HG03565 (cell line): ENCODE results near the gene SLTM.
"Not testable (repeated sequence)": the region's sequence is repeated elsewhere in the genome, so short reads cannot be mapped to it uniquely, and the experiment has no call there.

ENCODE experiments used
- ATAC-seq: cut with Tn5 transposase; IDR thresholded peaks from one replicate; pipeline ENCODE4 v1.9.1; 2021; ENCODE audit warnings: mild to moderate bottlenecking, moderate library complexity; ENCODE audit not compliant: unreplicated experiment

Gene SLTM

GRCh38 chr15:58929891-58930416 lies 3.5 kb downstream of the SLTM start:
- ATAC-seq: no peak

GRCh38 chr15:58926823-58927222 lies 6.7 kb downstream of the SLTM start:
- ATAC-seq: no peak

GRCh38 chr15:58924327-58924726 lies 9.2 kb downstream of the SLTM start:
- ATAC-seq: no peak

GRCh38 chr15:58923696-58924300 lies 9.7 kb downstream of the SLTM start:
- no peak for ATAC-seq

GRCh38 chr15:58923284-58923683 lies 10.2 kb downstream of the SLTM start:
- no peak for ATAC-seq

- ATAC-seq: no peak
Measured at GRCh38 chr15:58921267-58921790, 12.2 kb downstream of the SLTM start.

- not testable (repeated sequence) for ATAC-seq
Measured at GRCh38 chr15:58920447-58920846, 13.0 kb downstream of the SLTM start.

- no peak for ATAC-seq
Measured at GRCh38 chr15:58919232-58919631, 14.2 kb downstream of the SLTM start.

- no peak for ATAC-seq
Measured at GRCh38 chr15:58918239-58918638, 15.2 kb downstream of the SLTM start.

GRCh38 chr15:58917613-58918129 lies 15.8 kb downstream of the SLTM start:
- ATAC-seq: not testable (repeated sequence)

- no peak for ATAC-seq
Measured at GRCh38 chr15:58916962-58917361, 16.5 kb downstream of the SLTM start.

GRCh38 chr15:58910456-58910855 lies 23.0 kb downstream of the SLTM start:
- no peak for ATAC-seq

GRCh38 chr15:58909616-58910015 lies 23.9 kb downstream of the SLTM start:
- ATAC-seq: no peak

- no peak for ATAC-seq
Measured at GRCh38 chr15:58908550-58909309, 24.7 kb downstream of the SLTM start.

GRCh38 chr15:58900631-58901030 lies 32.8 kb downstream of the SLTM start:
- ATAC-seq: no peak

- ATAC-seq: no peak
Measured at GRCh38 chr15:58898150-58898680, 35.3 kb downstream of the SLTM start.

- no peak for ATAC-seq
Measured at GRCh38 chr15:58889363-58889762, 44.1 kb downstream of the SLTM start.

GRCh38 chr15:58886921-58887320 lies 46.6 kb downstream of the SLTM start:
- no peak for ATAC-seq

GRCh38 chr15:58883926-58884325 lies 49.6 kb downstream of the SLTM start:
- not testable (repeated sequence) for ATAC-seq

GRCh38 chr15:58882243-58882642 lies 51.2 kb downstream of the SLTM start:
- no peak for ATAC-seq

- no peak for ATAC-seq
Measured at GRCh38 chr15:58880320-58880719, 53.2 kb downstream of the SLTM start.
